22Rv1 (cell line): ENCODE data around the gene MKNK2.

ENCODE experiments used
- ZFX ChIP-seq: fragments of 450-650 bp; IDR thresholded peaks from 2 replicates; pipeline ENCODE4 v1.6.1; 2017; ENCODE audit warnings: antibody characterized with exemption, borderline replicate concordance
- TF ChIP-seq, protein P1 (sequence below): fragments of 450-650 bp; IDR thresholded peaks from 2 replicates; pipeline ENCODE4 v1.5.1; 2017; ENCODE audit warnings: mild to moderate bottlenecking

GRCh38 chr19:2012941-2013682, 37.9 kb downstream of the MKNK2 start:
- TF ChIP-seq, protein P1, sequence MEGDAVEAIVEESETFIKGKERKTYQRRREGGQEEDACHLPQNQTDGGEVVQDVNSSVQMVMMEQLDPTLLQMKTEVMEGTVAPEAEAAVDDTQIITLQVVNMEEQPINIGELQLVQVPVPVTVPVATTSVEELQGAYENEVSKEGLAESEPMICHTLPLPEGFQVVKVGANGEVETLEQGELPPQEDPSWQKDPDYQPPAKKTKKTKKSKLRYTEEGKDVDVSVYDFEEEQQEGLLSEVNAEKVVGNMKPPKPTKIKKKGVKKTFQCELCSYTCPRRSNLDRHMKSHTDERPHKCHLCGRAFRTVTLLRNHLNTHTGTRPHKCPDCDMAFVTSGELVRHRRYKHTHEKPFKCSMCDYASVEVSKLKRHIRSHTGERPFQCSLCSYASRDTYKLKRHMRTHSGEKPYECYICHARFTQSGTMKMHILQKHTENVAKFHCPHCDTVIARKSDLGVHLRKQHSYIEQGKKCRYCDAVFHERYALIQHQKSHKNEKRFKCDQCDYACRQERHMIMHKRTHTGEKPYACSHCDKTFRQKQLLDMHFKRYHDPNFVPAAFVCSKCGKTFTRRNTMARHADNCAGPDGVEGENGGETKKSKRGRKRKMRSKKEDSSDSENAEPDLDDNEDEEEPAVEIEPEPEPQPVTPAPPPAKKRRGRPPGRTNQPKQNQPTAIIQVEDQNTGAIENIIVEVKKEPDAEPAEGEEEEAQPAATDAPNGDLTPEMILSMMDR = no peak
- TF ChIP-seq ZFX = no peak
